H1 (cell line): ENCODE data around the gene CHPF2. TPM values are rescaled to one million over a fixed set of nuclear protein-coding genes. Genes with fewer than 3 reads are reported as not detected.

Experiments used
- CTCF ChIA-PET: fragments of 300-600 bp; sonication (Branson Sonifier 250); formaldehyde crosslinking; loops from one replicate; lab custom pipeline; 2021; ENCODE audit not compliant: partially characterized antibody; lab: Charles Lee
- POLR2A ChIA-PET: fragments of 300-600 bp; sonication (Branson Sonifier 250); formaldehyde crosslinking; loops from one replicate; lab custom pipeline; 2021; ENCODE audit warnings: inconsistent platforms; ENCODE audit not compliant: partially characterized antibody; lab: Charles Lee
- DNase-seq, 2 experiments: peaks; one replicate each; pipeline versions ENCODE4 v3.0.0 to v3.0.0-alpha.2; 2010 to 2022; ENCODE audit warnings: low spot score in 2 of 2, low read depth in 1 of 2, mixed read lengths in 1 of 2
- FAIRE-seq: peaks from 2 replicates; lab custom pipeline; 2011; peaks lifted over from hg19 to GRCh38; lab: Jason Lieb, UNC
- H2AFZ ChIP-seq: 2 replicates; pipeline ENCODE4 v1.8.1; 2012; ENCODE audit warnings: low read length, inconsistent platforms
- H2AK5ac ChIP-seq: 2 replicates; pipeline ENCODE4 v1.6.1; 2013; ENCODE audit warnings: low read depth, low read length
- H2BK120ac ChIP-seq: replicated peaks from 2 replicates; pipeline ENCODE3; 2013; ENCODE audit warnings: low read depth, low read length, inconsistent platforms
- H2BK12ac ChIP-seq: 2 replicates; pipeline ENCODE4 v1.6.1; 2013; ENCODE audit warnings: low read depth, low read length
- H2BK15ac ChIP-seq: 2 replicates; pipeline ENCODE4 v1.6.1; 2013; ENCODE audit warnings: low read length
- H2BK20ac ChIP-seq: 2 replicates; pipeline ENCODE4 v1.6.1; 2013; ENCODE audit warnings: low read length
- H2BK5ac ChIP-seq: 2 replicates; pipeline ENCODE4 v1.6.1; 2013; ENCODE audit warnings: low read depth, low read length
- H3K14ac ChIP-seq: 2 replicates; pipeline ENCODE4 v1.6.1; 2013; ENCODE audit warnings: inconsistent platforms; ENCODE audit not compliant: insufficient read length
- H3K18ac ChIP-seq: 2 replicates; pipeline ENCODE4 v1.6.1; 2013; ENCODE audit warnings: low read length; ENCODE audit errors: extremely low read depth
- H3K23ac ChIP-seq: 2 replicates; pipeline ENCODE4 v1.6.1; 2013; ENCODE audit warnings: inconsistent platforms; ENCODE audit not compliant: insufficient read length
- H3K23me2 ChIP-seq: 2 replicates; pipeline ENCODE4 v1.6.1; 2013; ENCODE audit warnings: low read depth, low read length
- H3K27ac ChIP-seq: 2 replicates; pipeline ENCODE4 v1.6.1; 2011; ENCODE audit warnings: low read depth, low read length, inconsistent platforms
- H3K27me3 ChIP-seq, 4 experiments: replicated peaks in 1 of 4; 1 replicate in 1 of 4; 2 replicates in 3 of 4; pipeline versions ENCODE4 v1.6.1 to v1.8.1; 2011 to 2013; ENCODE audit warnings: low read length in 3 of 4, mild to moderate bottlenecking in 3 of 4, inconsistent platforms in 2 of 4, mixed read lengths in 2 of 4, moderate library complexity in 1 of 4; ENCODE audit not compliant: control insufficient read depth in 3 of 4, insufficient read depth in 3 of 4; ENCODE audit errors: extremely low read depth in 1 of 4
- H3K36me3 ChIP-seq, 4 experiments: 2 replicates each; pipeline versions ENCODE4 v1.6.1 to v1.8.1; 2011 to 2013; ENCODE audit warnings: mild to moderate bottlenecking in 4 of 4, low read length in 3 of 4, moderate library complexity in 2 of 4, control low read depth in 1 of 4, inconsistent platforms in 1 of 4; ENCODE audit not compliant: insufficient read depth in 4 of 4, control insufficient read depth in 2 of 4
- H3K4ac ChIP-seq: replicated peaks from 2 replicates; pipeline ENCODE3; 2013; ENCODE audit warnings: low read length, low read depth, mixed read lengths, inconsistent platforms; ENCODE audit not compliant: insufficient read length
- H3K4me1 ChIP-seq, 4 experiments: replicated peaks in 1 of 4; 1 replicate in 1 of 4; 2 replicates in 3 of 4; pipeline versions ENCODE4 v1.6.1 to v1.8.1; 2011 to 2013; ENCODE audit warnings: low read length in 3 of 4, inconsistent platforms in 2 of 4, mixed read lengths in 1 of 4; ENCODE audit not compliant: insufficient read depth in 4 of 4, control insufficient read depth in 3 of 4
- H3K4me2 ChIP-seq, 2 experiments: 2 replicates each; pipeline versions ENCODE4 v1.6.1 to v1.8.1; 2011 to 2013; ENCODE audit warnings: low read depth in 2 of 2, low read length in 2 of 2, control low read depth in 1 of 2, inconsistent platforms in 1 of 2, mild to moderate bottlenecking in 1 of 2; ENCODE audit not compliant: insufficient read depth in 1 of 2
- H3K4me3 ChIP-seq, 4 experiments: fragments of 200-600, 300-600 bp in 1 of 4; sonication (generic), shearing (Covaris generic), sonication (Bioruptor Twin) in 1 of 4; 2 replicates each; pipeline versions ENCODE4 v1.5.1 to v1.8.1; 2011 to 2016; ENCODE audit warnings: low read length in 4 of 4, low read depth in 3 of 4, control low read depth in 2 of 4, inconsistent platforms in 2 of 4, mild to moderate bottlenecking in 2 of 4, mixed read lengths in 1 of 4, moderate library complexity in 1 of 4; ENCODE audit not compliant: insufficient read depth in 2 of 4; ENCODE audit errors: extremely low read depth in 1 of 4
- H3K56ac ChIP-seq: replicated peaks from 2 replicates; pipeline ENCODE3; 2013; ENCODE audit warnings: low read depth, mild to moderate bottlenecking, mixed read lengths, low read length, inconsistent platforms; ENCODE audit not compliant: insufficient read length
- H3K79me1 ChIP-seq: 2 replicates; pipeline ENCODE4 v1.6.1; 2013; ENCODE audit warnings: low read depth, low read length, control low read depth
- H3K79me2 ChIP-seq, 2 experiments: 2 replicates each; pipeline versions ENCODE4 v1.6.1 to v1.8.1; 2012 to 2013; ENCODE audit warnings: low read length in 2 of 2, mild to moderate bottlenecking in 2 of 2, inconsistent platforms in 1 of 2; ENCODE audit not compliant: insufficient read depth in 2 of 2, control insufficient read depth in 1 of 2
- H3K9ac ChIP-seq, 4 experiments: replicated peaks in 1 of 4; 1 replicate in 1 of 4; 2 replicates in 3 of 4; pipeline versions ENCODE4 v1.6.1 to v1.8.1; 2011 to 2013; ENCODE audit warnings: low read depth in 3 of 4, low read length in 3 of 4, control low read depth in 2 of 4, mild to moderate bottlenecking in 2 of 4, moderate library complexity in 2 of 4, inconsistent platforms in 1 of 4; ENCODE audit errors: extremely low read depth in 1 of 4
- H3K9me3 ChIP-seq, 2 experiments: 2 replicates each; pipeline versions ENCODE4 v1.6.1 to v1.8.1; 2012 to 2013; ENCODE audit warnings: mild to moderate bottlenecking in 2 of 2, moderate library complexity in 2 of 2, control low read depth in 1 of 2, inconsistent platforms in 1 of 2, low read depth in 1 of 2, low read length in 1 of 2, mixed read lengths in 1 of 2; ENCODE audit not compliant: insufficient read depth in 2 of 2
- H4K20me1 ChIP-seq, 2 experiments: replicated peaks in 1 of 2; 2 replicates each; pipeline versions ENCODE3 to v1.8.1; 2011 to 2013; ENCODE audit warnings: inconsistent platforms in 2 of 2, low read length in 2 of 2, mild to moderate bottlenecking in 1 of 2; ENCODE audit not compliant: insufficient read depth in 2 of 2, control insufficient read depth in 1 of 2
- H4K5ac ChIP-seq: 2 replicates; pipeline ENCODE4 v1.6.1; 2013; ENCODE audit warnings: low read length, low read depth, mixed read lengths, inconsistent platforms; ENCODE audit not compliant: insufficient read length
- H4K8ac ChIP-seq: 2 replicates; pipeline ENCODE4 v1.8.0; 2013; ENCODE audit warnings: mild to moderate bottlenecking, moderate library complexity, low read length, inconsistent platforms; ENCODE audit not compliant: insufficient read depth; ENCODE audit errors: extremely low read depth
- H4K91ac ChIP-seq: replicated peaks from 2 replicates; pipeline ENCODE3; 2013; ENCODE audit warnings: low read length, mixed read lengths, inconsistent platforms; ENCODE audit not compliant: insufficient read length
- SP2 ChIP-seq: IDR thresholded peaks from 2 replicates; pipeline ENCODE4 v1.6.1; 2012; ENCODE audit warnings: mild to moderate bottlenecking, low read length, inconsistent platforms
- WGBS, 2 experiments: shearing (Covaris generic) in 1 of 2; methylation state at CpG; one replicate each; pipeline versions ENCODE4 v1.1.6 to v1.1.7; 2013 to 2015; ENCODE audit warnings: low lambda C conversion rate in 2 of 2, mixed read lengths in 2 of 2, inconsistent platforms in 1 of 2, low coverage in 1 of 2, missing lambda C conversion rate in 1 of 2; ENCODE audit not compliant: insufficient replicate concordance in 2 of 2, insufficient coverage in 1 of 2, insufficient read length in 1 of 2; ENCODE audit errors: extremely low coverage in 1 of 2, missing lambda C conversion rate in 1 of 2; 5-methylcytosine and 5-hydroxymethylcytosine counted together
- polyA plus RNA-seq, 7 experiments: library from polyadenylated mRNA; depleted of rRNA in 3 of 7; stranded (reverse) in 5 of 7; unstranded in 2 of 7; fragments of >200 nt in 5 of 7; fragments of 200-250 nt in 2 of 7; gene quantifications; 1 replicate in 5 of 7; 2 replicates in 1 of 7; 4 replicates in 1 of 7; pipeline versions ENCODE4 v1.2.1 to v1.2.3, GENCODE V29; 2011 to 2013; ENCODE audit warnings: missing spikeins in 2 of 7, mixed read lengths in 2 of 7
- total RNA-seq: library from RNA; stranded (reverse); fragmentation: NEBNext Ultra II Directional; extraction: Animal tissue kit (Norgen Biotek cat#: 25700); gene quantifications from 2 replicates; pipeline ENCODE4 v1.2.1, GENCODE V29; 2021

CHPF2 gene
- total and polyA plus RNA-seq, 2 of the 8 experiments (the other 6 are each of a cell fraction or from before 2014, with no cell fraction given): 14.4 to 20.6 TPM

- FAIRE-seq (no peak), DNase-seq (no peak)
- Histone ChIP-seq H2BK5ac (no peak overlapping the region), H3K79me2 (peaks cover 2 to 16% of the 10 kb centered on the region in 2 experiments; a peak in 3 of 4 replicates), H2AK5ac (no peak overlapping the region), H3K4me3 (no peak overlapping the region), H3K9me3 (no peaks in the 10 kb centered on the region), H3K56ac (no peak overlapping the region), H4K20me1 (peaks cover 0 to 17% of the 10 kb centered on the region in 2 experiments), H3K4ac (no peak overlapping the region), H3K27ac (no peak overlapping the region), H2BK12ac (no peak overlapping the region), H3K36me3 (peaks cover 8 to 24% (median 11%) of the 10 kb centered on the region in 4 experiments; a peak in 7 of 8 replicates), H2AFZ (no peak overlapping the region), H3K79me1 (peaks cover 16% of the 10 kb centered on the region), H3K14ac (no peak overlapping the region), H3K27me3 (no peaks in the 10 kb centered on the region; a peak in 1 of 7 replicates), H2BK120ac (no peak overlapping the region), H2BK20ac (no peak overlapping the region), H3K4me1 (peaks cover 0 to 9% (median 2%) of the 10 kb centered on the region in 4 experiments; a peak in 5 of 7 replicates), H3K9ac (no peak overlapping the region), H4K91ac (no peak overlapping the region), H4K5ac (no peak overlapping the region), H3K23me2 (peaks cover 1% of the 10 kb centered on the region), H2BK15ac (no peak overlapping the region), H3K4me2 (no peak overlapping the region), H3K18ac (no peak overlapping the region), H4K8ac (peak overlapping the region; percentile 58; the same call in 1 of the 2 replicates), H3K23ac (no peak overlapping the region)
- ChIA-PET CTCF (interaction anchor here (1.3 to 6.8 kb wide), 4 partner anchors 6 to 112 kb away, joined by 5 to 71 read pairs (median 6); no protein-coding TSS in a partner anchor), POLR2A (interaction anchor here (0.9 to 5.7 kb wide), 3 partner anchors 11 to 34 kb away, joined by 3 to 22 read pairs (median 3); partner anchors contain the start of gene ABCF2)
- TF ChIP-seq SP2: no peak
- 89% methylated on average over 13 of the region's 17 CpGs; no CpG with 5 or more reads in 1 of the 2 experiments for WGBS, 2 experiments
Measured at GRCh38 chr7:151238190-151238810, 6.0 kb downstream of the CHPF2 start.
